ENCODE data around the gene SUSD3.

DNA sequence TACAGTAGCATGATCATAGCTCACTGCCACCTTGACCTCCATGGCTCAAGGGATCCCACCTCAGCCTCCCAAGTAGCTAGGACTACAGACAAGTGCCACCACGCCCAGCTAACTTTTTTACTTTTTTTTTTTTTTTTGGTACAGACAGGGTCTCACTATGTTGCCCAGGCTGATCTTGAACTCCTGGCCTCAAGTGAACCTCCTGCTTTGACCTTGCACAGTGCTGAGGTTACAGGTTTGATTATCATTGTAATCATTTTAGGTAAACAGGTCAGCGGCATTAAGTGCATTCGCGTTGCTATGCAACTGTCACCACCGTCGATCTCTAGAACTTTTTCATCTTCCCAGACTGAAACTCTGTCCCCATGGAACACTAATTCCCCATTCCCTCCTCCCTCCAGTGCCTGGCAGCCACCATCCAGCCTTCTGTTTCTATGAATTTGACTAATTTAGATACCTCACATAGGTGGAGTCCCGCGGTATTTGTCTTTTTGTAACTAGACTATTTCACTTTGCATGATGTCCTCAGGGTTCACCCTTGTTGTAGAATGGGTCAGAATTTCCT, 31.7 kb downstream of the SUSD3 start:
- TF ChIP-seq, protein P1, sequence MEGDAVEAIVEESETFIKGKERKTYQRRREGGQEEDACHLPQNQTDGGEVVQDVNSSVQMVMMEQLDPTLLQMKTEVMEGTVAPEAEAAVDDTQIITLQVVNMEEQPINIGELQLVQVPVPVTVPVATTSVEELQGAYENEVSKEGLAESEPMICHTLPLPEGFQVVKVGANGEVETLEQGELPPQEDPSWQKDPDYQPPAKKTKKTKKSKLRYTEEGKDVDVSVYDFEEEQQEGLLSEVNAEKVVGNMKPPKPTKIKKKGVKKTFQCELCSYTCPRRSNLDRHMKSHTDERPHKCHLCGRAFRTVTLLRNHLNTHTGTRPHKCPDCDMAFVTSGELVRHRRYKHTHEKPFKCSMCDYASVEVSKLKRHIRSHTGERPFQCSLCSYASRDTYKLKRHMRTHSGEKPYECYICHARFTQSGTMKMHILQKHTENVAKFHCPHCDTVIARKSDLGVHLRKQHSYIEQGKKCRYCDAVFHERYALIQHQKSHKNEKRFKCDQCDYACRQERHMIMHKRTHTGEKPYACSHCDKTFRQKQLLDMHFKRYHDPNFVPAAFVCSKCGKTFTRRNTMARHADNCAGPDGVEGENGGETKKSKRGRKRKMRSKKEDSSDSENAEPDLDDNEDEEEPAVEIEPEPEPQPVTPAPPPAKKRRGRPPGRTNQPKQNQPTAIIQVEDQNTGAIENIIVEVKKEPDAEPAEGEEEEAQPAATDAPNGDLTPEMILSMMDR (conservative IDR thresholded peaks at IDR 0.05), result no peak
- TF ChIP-seq ZFX (IDR thresholded peaks at IDR 0.05), result no peak
